Measurements from ENCODE around the gene GRB10.

Gene GRB10

DNA sequence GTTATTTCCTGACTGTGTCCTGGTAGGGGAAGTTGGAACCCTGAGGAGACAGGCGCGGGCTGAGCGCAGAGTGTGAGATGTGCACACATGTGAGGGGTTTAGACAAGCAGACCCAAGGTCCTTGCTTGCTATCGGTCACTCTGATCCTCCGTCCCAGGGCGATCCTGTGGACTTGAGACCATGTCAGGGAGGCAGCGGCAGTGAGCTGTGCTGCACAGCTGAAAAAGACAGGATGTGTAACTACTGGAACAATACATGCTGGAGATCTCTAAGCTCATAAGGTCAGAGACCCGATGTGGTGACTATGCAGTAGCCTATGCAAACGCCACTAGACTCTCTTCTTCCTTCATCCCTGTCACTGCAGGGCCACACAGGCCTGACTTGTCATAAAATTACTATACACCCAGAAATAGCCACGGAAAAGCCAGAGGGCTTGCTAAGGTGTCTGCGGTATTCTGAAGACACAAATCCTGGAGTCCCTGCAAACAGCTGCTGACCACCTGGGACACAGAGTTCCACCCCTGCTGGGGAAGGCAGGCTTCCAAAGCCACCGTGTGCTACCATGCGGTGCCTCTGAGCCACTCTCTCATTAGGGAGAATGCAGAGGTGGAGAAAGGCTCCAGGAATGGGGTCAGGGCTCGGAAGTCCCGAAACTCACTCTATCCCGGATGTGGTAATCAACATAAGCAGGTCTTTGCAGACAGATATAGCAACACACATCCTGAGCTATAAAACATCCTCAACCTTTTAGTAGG, 126.4 kb downstream of the GRB10 start:
- no peaks in the 10 kb centered on the region; the same call in 1 of the 2 replicates for H3K27me3 ChIP-seq (replicated peaks; ENCODE audit: control insufficient read depth, insufficient read depth, low read length)
- TF ChIP-seq CTCF (IDR thresholded peaks at IDR 0.05; ENCODE audit: insufficient read depth, low read length, poor library complexity, severe bottlenecking) = no peak
- H3K4me3 ChIP-seq (replicated peaks; ENCODE audit: low read depth, low read length) = no peak overlapping the region
- DNase-seq (ENCODE audit: extremely low read depth, insufficient read length) = no peak
- H3K36me3 ChIP-seq (ENCODE audit: control insufficient read depth, insufficient read depth, low read length) = no peaks in the 10 kb centered on the region

GRCh38 chr7:50655490-50655889, 127.2 kb downstream of the GRB10 start:
- no peak overlapping the region for H3K4me3 ChIP-seq (replicated peaks; ENCODE audit: low read depth, low read length)
- no peak for TF ChIP-seq CTCF (IDR thresholded peaks at IDR 0.05; ENCODE audit: insufficient read depth, low read length, poor library complexity, severe bottlenecking)
- no peak for DNase-seq (ENCODE audit: extremely low read depth, insufficient read length)
- no peaks in the 10 kb centered on the region; the same call in 1 of the 2 replicates for H3K27me3 ChIP-seq (replicated peaks; ENCODE audit: control insufficient read depth, insufficient read depth, low read length)
- no peaks in the 10 kb centered on the region for H3K36me3 ChIP-seq (ENCODE audit: control insufficient read depth, insufficient read depth, low read length)

DNA sequence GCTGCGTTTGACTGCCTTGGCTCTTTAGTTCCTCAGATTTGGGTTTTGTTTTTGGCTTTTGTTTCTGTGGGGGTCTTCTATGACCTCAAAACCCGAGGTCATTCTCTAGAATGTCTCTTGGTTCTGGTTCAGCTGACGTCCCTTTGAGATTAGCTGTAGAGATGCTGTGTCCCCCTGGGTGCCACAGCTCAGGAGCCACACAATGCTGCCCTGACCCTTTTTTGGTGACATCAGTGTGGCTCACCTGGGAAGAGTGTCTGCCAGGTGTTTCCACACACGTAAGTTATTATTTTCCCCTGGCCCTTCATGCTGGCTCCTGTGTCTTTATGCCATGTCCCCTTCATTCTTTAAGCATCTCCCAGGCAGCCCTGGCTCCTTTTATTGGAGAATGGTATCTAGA, 127.7 kb downstream of the GRB10 start:
- no peak for TF ChIP-seq CTCF (IDR thresholded peaks at IDR 0.05; ENCODE audit: insufficient read depth, low read length, poor library complexity, severe bottlenecking)
- no peaks in the 10 kb centered on the region for H3K36me3 ChIP-seq (ENCODE audit: control insufficient read depth, insufficient read depth, low read length)

GRCh38 chr7:50653981-50654425, 128.7 kb downstream of the GRB10 start:
- Histone ChIP-seq H3K4me3 (replicated peaks; ENCODE audit: low read depth, low read length) (no peak overlapping the region), H3K36me3 (ENCODE audit: control insufficient read depth, insufficient read depth, low read length) (no peaks in the 10 kb centered on the region), H3K27me3 (replicated peaks; ENCODE audit: control insufficient read depth, insufficient read depth, low read length) (no peaks in the 10 kb centered on the region; the same call in 1 of the 2 replicates)
- TF ChIP-seq CTCF (IDR thresholded peaks at IDR 0.05; ENCODE audit: insufficient read depth, low read length, poor library complexity, severe bottlenecking) = no peak
- DNase-seq (ENCODE audit: extremely low read depth, insufficient read length) = no peak

More for the DNA sequence above, 127.7 kb downstream of the GRB10 start:
- Histone ChIP-seq H3K27me3 (replicated peaks; ENCODE audit: control insufficient read depth, insufficient read depth, low read length) (no peaks in the 10 kb centered on the region; the same call in 1 of the 2 replicates), H3K4me3 (replicated peaks; ENCODE audit: low read depth, low read length) (no peak overlapping the region)
- DNase-seq (ENCODE audit: extremely low read depth, insufficient read length) = no peak

DNA sequence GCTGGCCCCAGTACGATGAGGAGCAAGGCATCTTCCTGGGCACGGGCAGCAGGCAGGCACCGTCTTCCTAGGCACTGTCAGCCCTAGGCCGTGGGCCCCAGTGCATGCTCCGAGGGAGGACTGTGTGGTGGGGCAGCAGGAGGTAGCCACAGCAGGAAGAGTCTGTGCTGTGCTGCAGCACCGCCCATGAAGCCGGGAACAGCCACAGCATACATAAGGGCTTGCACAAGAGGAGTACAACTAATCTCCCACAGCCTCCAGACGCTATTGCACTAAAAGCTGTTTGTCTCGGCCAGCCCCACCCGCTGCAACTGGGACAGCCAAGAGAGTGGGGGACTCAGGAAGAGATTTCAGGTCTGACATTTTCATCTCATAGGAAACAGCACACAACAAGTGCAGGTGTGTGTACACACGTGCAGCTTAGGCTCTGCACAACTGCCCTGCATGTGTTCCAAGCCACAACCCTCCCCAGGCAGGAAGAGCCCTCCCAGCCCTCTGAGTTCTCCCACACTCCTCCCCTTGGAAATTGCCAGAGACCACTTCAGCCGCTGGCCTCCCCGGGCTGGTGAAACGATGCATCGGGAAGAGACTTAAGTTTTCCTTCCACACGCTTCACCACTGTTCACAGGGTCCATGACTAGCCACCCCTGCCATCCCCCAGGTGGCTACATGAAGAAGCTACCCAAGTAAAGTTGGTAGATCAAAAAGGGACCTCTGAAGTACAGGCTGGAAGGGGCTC, 129.4 kb downstream of the GRB10 start:
- no peaks in the 10 kb centered on the region; the same call in 1 of the 2 replicates for H3K27me3 ChIP-seq (replicated peaks; ENCODE audit: control insufficient read depth, insufficient read depth, low read length)
- TF ChIP-seq CTCF (IDR thresholded peaks at IDR 0.05; ENCODE audit: insufficient read depth, low read length, poor library complexity, severe bottlenecking) = no peak
- H3K4me3 ChIP-seq (replicated peaks; ENCODE audit: low read depth, low read length) = no peak overlapping the region
- H3K36me3 ChIP-seq (ENCODE audit: control insufficient read depth, insufficient read depth, low read length) = no peaks in the 10 kb centered on the region
- no peak for DNase-seq (ENCODE audit: extremely low read depth, insufficient read length)

All from GM06990 (cell line).